Measurements from ENCODE around the gene EFS.
"Not testable (repeated sequence)": the region's sequence is repeated elsewhere in the genome, so short reads cannot be mapped to it uniquely, and the experiment has no call there.

Gene EFS

GRCh38 chr14:23356662-23357061 is 8.3 kb downstream of the EFS start:
- FAIRE-seq: no peak

DNA sequence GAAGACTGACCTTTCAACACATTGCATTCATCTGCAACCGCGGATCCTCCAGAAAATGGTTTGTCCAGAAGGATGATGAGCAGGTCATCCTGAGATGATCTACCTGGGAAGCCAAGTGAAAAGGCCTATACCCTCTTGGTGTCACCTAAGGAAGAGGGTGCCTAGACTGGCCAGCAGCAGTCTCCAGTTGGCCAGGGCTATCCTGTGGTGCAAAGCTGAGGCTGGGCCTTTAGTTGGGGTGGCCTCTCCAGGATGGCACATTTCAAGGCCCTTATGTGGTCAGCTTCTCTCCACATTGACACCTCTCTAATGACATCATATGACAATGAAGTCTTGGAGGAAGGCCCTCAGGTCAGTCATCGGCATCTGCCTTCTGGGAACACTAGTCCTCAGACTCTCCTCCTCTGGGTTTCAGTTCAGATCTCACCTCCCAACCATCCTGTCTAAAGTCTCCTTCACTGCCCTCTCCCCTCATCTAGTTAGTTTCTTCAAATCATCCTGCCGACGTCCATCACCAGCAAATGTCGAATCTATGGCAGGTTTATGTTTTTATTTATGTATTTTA is 9.0 kb downstream of the EFS start:
- no peak for FAIRE-seq

GRCh38 chr14:23354990-23355389 is 10.0 kb downstream of the EFS start:
- FAIRE-seq: no peak

DNA sequence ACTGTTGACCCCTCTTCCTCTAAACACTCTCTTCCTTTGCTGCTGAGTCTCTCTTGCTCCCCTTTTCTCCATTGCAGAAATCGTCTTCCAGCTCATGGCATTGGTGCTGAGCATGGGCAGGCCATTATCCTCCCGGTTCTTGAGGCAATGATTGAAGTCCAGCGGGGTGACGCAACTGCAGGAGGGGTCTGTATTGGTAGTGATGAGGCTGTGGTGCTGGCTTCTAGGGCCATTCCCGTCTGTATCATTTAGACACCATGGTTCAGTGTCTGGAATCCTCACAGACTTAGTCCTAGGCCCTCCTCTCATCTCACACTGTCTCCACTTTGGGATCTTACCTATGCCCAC is 11.6 kb downstream of the EFS start:
- FAIRE-seq: no peak

GRCh38 chr14:23352506-23353432 is 12.2 kb downstream of the EFS start, which contains the start of gene SLC22A17:
Gene SLC22A17, minus strand, starts transcription at chr14:23352887.
- FAIRE-seq: no peak

DNA sequence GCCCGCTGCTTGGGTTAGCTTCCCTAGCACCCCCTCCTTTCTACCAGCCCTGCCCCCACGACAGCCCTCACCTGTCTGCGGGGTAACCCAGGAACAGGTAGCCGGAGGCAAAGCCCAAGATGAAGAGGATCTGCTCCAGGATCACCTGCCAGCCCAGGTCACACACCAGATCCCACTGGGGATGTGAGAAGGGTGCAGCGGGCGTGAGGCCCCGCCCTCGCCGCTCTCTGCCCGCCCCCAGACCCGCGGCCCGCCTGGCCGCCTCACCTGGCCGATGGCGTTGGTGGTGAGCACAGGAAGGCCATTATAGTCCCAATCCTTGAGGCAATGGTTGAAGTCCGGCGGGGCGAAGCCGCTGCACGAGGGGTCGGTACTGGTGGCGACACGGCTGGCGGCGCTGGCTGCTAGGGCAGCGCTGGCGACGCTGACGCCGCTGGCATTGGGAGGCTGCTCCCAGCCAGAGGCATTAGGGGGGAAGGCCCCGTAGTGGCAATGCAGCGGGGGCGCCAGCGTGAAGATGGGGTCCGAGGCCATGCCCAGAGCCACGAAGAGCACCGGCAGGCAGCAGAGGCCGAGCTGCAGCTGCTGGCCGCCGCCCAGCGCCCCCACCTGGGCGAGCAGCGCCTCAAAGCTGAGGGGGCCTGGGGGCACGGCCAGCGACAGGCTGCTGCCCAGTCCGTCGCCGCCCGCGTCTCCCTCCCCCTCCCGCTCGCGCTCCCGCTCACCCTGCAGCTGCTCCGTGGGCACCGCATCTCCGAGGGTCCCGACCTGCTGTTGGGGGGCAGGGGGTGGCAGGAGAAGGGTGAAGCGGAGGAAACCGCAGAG is 13.1 kb downstream of the EFS start:
- FAIRE-seq: no peak

DNA sequence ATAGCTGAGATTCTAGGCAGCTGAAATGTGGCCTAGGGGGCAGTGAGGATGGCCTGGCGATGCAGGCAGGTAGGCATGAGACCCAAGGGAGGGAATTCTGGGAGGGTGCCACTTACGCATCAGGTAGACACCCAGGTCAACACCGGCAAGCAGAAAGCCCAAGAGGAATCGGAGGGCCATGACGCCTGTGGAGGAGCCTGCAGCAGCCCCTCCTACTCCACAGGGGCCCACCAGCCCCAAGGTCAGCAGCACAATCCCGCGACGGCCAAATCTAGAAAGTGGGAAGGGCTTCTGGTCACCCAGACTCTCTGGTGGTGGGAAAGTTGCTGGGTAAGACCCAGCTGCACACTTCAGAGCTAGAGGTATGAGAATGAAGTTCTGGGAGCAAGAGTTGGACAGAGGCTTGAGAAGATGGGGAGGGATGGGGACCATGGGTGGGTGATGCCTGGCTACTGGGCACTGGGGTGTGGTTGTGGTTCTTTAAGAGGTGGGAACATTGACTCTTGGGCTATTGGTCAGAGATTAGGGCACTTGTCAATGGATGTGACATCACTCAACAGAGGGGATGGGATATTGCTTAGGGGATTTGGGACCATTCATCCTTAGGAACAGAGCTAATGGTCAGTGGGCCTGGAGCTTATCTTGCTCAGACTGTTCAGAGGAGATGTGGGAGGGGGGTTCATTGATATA is 15.7 kb downstream of the EFS start:
- FAIRE-seq: no peak

GRCh38 chr14:23348297-23348655 is 16.7 kb downstream of the EFS start:
- no peak for FAIRE-seq

GRCh38 chr14:23347406-23348296 is 17.3 kb downstream of the EFS start:
- FAIRE-seq: no peak

DNA sequence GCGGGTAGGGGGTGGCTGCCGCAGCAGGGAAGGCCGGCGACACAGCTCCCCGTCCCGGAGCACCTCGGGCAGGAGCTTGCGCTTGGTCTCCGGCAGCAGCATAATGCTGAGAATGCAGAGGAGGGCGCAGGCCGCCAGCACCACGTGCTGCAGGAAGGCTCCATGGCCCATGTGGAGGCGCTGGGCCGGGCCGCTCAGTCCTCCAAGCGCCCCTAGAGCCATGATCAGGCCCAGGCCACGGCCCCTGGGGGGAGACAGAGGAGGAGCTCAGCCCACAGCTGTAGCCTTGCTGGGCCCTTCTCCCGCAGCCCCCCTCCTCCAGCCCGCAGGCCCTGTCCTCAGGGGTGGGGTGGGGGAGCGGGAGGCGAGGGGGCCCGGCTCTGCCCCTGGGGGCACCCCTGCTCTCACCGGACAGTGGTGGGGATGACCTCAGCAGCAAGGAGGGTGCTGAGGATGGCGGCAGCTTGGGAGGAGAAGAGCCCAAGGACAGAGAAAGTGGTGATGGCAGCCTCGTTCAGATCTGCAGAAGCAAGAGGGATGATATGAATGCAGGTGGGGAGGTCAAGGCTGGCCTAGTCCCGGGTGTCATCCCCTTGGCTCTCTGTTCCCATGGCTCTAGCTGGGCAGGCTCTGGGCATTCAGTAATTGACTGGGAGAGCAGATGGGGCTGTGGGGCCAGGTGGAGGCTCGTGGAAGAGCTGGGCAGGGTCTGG is 18.1 kb downstream of the EFS start:
- FAIRE-seq: no peak

DNA sequence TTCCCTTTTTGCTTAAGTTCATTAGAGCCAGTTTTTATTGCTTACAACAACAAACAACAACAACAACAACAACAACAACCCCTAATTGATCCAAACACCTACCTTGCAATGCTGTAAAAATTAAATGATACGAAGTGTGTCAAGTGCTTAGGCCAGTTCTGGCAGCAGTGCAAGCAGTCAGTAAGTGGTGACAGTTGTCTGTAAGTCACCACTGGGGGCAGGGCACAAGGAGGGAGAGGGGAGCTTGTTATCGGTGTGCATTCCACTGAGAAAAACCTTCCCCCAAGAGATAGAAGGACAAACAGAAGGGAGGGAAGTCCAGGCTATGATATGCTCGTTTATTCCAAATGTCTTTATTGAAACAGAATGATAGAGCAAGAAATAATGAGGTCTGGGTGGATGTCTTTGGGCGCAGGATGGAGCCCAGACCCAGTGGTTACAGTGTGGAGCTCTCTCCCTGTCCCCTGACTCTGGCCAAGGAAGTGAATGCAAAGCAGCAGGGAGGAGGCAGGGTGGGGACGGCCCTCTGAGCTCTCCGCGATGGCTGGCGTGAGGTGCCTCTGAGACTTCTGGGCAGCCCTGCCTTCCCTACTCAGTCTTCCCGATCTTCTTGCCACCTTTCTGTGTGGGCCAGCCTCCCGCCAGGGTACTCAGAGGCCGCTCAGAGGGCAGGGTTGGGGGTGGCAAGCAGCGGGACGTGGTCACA is 18.8 kb downstream of the EFS start:
- no peak for FAIRE-seq

GRCh38 chr14:23344481-23344880 is 20.5 kb downstream of the EFS start:
- no peak for FAIRE-seq

GRCh38 chr14:23339506-23340268 is 25.3 kb downstream of the EFS start:
- FAIRE-seq: no peak

DNA sequence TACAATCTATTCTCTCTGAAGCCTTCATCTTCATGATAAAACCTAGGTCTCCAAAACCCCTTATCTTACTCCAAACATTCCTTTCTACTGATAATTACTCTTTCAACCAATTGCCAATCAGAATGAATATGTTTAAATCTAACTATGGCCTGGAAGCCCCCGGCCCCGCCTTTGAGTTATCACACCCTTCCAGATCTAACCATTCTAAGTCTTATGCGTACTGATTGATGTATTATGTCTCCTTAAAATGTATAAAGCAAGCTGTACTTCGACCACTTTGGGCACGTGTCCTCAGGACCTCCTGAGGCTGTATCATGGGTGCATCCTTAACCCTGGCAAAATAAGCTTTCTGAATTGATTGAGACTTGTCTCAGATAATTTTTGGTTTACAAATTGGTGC is 29.3 kb downstream of the EFS start:
- FAIRE-seq: no peak

DNA sequence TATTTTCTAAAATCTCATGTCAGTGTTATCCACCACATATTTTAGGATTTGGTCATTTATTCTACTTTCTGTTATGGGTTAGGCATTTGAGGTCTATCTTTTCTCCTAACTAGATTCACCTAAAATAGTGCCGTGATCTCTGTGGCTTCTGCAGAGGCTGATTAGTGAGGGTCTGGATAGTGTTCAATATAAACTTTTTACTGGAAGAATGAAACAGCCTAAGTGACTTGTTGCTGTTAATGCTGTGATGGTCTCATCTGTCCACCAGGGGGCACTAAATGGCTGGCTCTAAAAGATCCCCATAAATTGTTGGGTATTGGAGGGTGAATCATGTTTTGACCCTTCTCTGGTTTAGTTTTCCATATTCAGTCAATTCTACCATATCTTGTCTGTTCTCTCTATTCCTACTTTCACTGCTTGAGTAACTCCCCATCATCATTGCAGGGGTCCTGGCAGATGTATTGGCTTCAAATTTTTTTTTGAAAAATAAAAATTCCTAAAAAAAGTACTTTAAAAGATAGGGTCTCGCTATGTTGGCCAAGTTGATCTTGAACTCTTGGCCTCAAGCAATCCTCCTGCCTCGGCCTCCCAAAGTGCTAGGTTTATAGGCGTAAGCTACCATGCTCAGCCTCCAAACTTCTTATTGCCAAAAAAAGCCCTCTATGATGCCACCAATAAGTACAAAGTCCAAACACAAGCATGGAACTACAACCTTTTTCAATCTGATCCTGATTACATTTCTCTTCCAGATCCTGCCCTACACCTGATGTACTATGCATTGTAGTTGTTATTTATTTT is 36.8 kb downstream of the EFS start:
- peak; percentile 54 for FAIRE-seq

DNA sequence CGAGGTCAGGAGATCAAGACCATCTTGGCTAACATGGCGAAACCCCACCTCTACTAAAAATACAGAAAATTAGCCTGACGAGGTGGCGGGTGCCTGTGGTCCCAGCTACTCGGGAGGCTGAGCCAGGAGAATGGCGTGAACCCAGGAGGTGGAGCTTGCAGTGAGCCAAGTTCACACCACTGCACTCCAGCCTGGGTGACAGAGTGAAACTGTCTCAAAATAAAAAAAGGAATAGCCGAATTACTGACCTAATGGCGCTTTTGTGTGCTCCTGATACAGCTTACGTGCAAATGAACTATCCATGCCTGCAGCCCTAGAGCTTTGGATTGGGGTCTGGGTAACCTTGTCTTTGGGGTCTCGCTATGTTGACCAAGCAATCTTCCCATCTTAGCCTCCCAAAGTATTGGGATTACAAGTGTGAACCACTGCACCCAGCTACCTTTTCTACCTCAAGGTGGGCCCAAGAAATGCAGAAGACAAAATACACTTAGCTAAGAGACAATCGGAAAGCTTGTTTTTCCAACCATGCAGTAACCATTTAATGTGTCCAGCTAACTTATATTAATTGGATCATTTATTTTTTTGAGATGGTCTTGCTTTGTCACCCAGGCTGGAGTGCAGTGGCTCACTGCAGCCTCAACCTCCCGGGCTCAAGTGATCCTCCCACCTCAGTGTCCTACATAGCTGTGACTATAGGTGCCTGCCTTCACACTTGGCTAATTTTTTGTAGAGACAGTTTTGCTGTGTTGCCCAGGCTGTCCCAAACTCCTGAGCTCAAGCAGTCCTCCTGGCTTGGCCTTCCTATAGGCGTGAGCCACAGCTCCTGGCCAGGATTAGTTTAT is 38.3 kb downstream of the EFS start:
- no peak for FAIRE-seq

GRCh38 chr14:23325746-23326145 is 39.2 kb downstream of the EFS start:
- FAIRE-seq: not testable (repeated sequence)

- FAIRE-seq: no peak
These were observed 40.0 kb downstream of the EFS start for GRCh38 chr14:23324993-23325392.
